Vagina (tissue), 2 donors: ENCODE measurements around the gene CLDND2. TPM values are rescaled to one million over a fixed set of nuclear protein-coding genes. Genes with fewer than 3 reads are reported as not detected.

ENCODE experiments used
- DNase-seq, 2 donors: peaks; one replicate each; pipeline ENCODE4 v3.0.0-alpha.2; 2017; ENCODE audit errors: extremely low spot score in 2 of 2
- H3K27ac ChIP-seq: fragments of 200-600 bp; sonication (generic); one replicate; pipeline ENCODE4 v1.5.1; 2019
- H3K27me3 ChIP-seq: fragments of 200-600 bp; sonication (generic); one replicate; pipeline ENCODE4 v1.5.1; 2019
- H3K36me3 ChIP-seq, 2 donors: fragments of 200-600 bp; sonication (generic); one replicate each; pipeline ENCODE4 v1.5.1; 2017 to 2019
- H3K4me1 ChIP-seq: fragments of 200-600 bp; sonication (generic); one replicate; pipeline ENCODE4 v1.5.1; 2019
- H3K4me3 ChIP-seq, 2 donors: fragments of 200-600 bp; sonication (generic); 1 replicate in 1 of 2; 2 replicates in 1 of 2; pipeline ENCODE4 v1.5.1; 2016 to 2019
- H3K9me3 ChIP-seq: fragments of 200-600 bp; sonication (generic); one replicate; pipeline ENCODE4 v1.5.1; 2019
- POLR2A ChIP-seq, 2 donors: fragments of 450-650 bp; IDR thresholded peaks; one replicate each; pipeline ENCODE4 v1.6.1; 2017; ENCODE audit warnings: antibody characterized with exemption in 2 of 2, mild to moderate bottlenecking in 2 of 2, moderate library complexity in 2 of 2
- POLR2AphosphoS5 ChIP-seq, 2 donors: sonication (generic); formaldehyde crosslinking; IDR thresholded peaks; one replicate each; pipeline ENCODE4 v1.9.0; 2017; ENCODE audit warnings: antibody characterized with exemption in 2 of 2, mild to moderate bottlenecking in 2 of 2, low read depth in 1 of 2; ENCODE audit not compliant: insufficient read depth in 1 of 2
- intact Hi-C: fragments of 100-400 bp; cut with DNase I; formaldehyde crosslinking; loops from one replicate; pipeline ENCODE4 v1.15.1; 2023
- total RNA-seq: library from RNA; depleted of rRNA; stranded (reverse); fragments of >200 nt; gene quantifications from one replicate; pipeline ENCODE4 v1.2.3, GENCODE V29; 2016
- TF ChIP-seq, protein P1 (sequence below), 3 experiments: fragments of 450-650 bp in 2 of 3; fragments of 200-600 bp in 1 of 3; sonication (generic) in 1 of 3; IDR thresholded peaks; one replicate each; pipeline ENCODE4 v1.5.1; 2017 to 2019; ENCODE audit warnings: antibody characterized with exemption in 3 of 3, mild to moderate bottlenecking in 2 of 3, moderate library complexity in 2 of 3

Gene CLDND2
- total RNA-seq, 1 donor from 2014 or later: not detected

DNA sequence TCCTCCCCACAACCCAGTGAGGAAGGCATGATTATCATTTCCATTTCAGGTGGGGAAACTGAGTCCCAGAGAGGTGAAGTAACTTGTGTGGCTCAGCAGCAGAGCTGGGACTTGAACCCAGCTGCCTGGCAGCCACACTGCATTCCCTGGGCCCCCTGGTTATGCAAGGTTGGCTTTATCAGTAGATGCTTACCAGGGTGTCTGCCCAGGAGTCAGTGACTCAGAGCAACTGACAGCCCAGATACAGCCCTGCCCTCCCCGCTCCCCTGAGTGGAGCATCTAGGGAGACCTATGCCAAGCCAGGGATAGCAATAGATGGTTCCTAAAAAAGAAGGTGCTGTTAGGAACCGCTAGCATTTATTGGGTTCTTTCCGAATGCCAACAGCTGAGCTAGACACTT is 51.4 kb downstream of the CLDND2 start:
- Histone ChIP-seq H3K9me3 (no peaks in the 10 kb centered on the region), H3K4me3 (no peak overlapping the region), H3K4me1 (no peaks in the 10 kb centered on the region), H3K27me3 (no peaks in the 10 kb centered on the region), H3K36me3 (no peaks in the 10 kb centered on the region), H3K27ac (no peak overlapping the region)
- DNase-seq: no peak
- intact Hi-C loops: no loop called here
- TF ChIP-seq POLR2AphosphoS5 (IDR thresholded peaks at IDR 0.05; ENCODE audit: insufficient read depth in 1 of 2, low read depth in 1 of 2): no peak
- TF ChIP-seq POLR2A (IDR thresholded peaks at IDR 0.05): no peak
- TF ChIP-seq, protein P1, sequence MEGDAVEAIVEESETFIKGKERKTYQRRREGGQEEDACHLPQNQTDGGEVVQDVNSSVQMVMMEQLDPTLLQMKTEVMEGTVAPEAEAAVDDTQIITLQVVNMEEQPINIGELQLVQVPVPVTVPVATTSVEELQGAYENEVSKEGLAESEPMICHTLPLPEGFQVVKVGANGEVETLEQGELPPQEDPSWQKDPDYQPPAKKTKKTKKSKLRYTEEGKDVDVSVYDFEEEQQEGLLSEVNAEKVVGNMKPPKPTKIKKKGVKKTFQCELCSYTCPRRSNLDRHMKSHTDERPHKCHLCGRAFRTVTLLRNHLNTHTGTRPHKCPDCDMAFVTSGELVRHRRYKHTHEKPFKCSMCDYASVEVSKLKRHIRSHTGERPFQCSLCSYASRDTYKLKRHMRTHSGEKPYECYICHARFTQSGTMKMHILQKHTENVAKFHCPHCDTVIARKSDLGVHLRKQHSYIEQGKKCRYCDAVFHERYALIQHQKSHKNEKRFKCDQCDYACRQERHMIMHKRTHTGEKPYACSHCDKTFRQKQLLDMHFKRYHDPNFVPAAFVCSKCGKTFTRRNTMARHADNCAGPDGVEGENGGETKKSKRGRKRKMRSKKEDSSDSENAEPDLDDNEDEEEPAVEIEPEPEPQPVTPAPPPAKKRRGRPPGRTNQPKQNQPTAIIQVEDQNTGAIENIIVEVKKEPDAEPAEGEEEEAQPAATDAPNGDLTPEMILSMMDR (IDR thresholded peaks at IDR 0.05): no peak

Other genes starting within 250 kb of the CLDND2 start
- gene SIGLEC9, start 244.1 kb downstream of the CLDND2 start, total RNA-seq: 5.9 TPM
- 1.5 TPM for gene SIGLEC7, start 226.7 kb downstream of the CLDND2 start, total RNA-seq
- 5.6 TPM for gene CD33, start 143.9 kb downstream of the CLDND2 start, total RNA-seq
- gene SIGLECL1, start 117.9 kb downstream of the CLDND2 start, total RNA-seq: not detected
- gene IGLON5, start 57.4 kb downstream of the CLDND2 start, total RNA-seq: not detected
- 20.1 TPM for gene VSIG10L, start 26.9 kb downstream of the CLDND2 start, total RNA-seq
- gene ETFB, start 2.6 kb downstream of the CLDND2 start, total RNA-seq: 114 TPM
- gene NKG7, start 3.7 kb upstream of the CLDND2 start, total RNA-seq: 3.4 TPM
- gene LIM2, start 19.0 kb upstream of the CLDND2 start, total RNA-seq: not detected
- not detected for gene C19orf84, start 21.6 kb upstream of the CLDND2 start, total RNA-seq
- gene SIGLEC10, start 48.6 kb upstream of the CLDND2 start, total RNA-seq: 3.7 TPM
- gene SIGLEC8, start 89.5 kb upstream of the CLDND2 start, total RNA-seq: not detected
- not detected for gene CEACAM18, start 109.5 kb upstream of the CLDND2 start, total RNA-seq
- not detected for gene SIGLEC12, start 132.8 kb upstream of the CLDND2 start, total RNA-seq
- 1.2 TPM for gene SIGLEC6, start 162.7 kb upstream of the CLDND2 start, total RNA-seq
- gene ZNF175, start 202.3 kb upstream of the CLDND2 start, total RNA-seq: 8.1 TPM